OCI-LY1 (cell line): ENCODE results near the gene CFAP97D1.

Experiments used
- H2AFZ ChIP-seq: fragments of 200-600 bp; sonication (generic), shearing (Covaris generic); 2 replicates; pipeline ENCODE4 v1.6.0; 2014; ENCODE audit warnings: antibody characterized with exemption, mild to moderate bottlenecking, low read length
- H3F3A ChIP-seq: fragments of 200-600 bp; sonication (generic), shearing (Covaris generic); 2 replicates; pipeline ENCODE4 v1.6.0; 2014; ENCODE audit warnings: mild to moderate bottlenecking, antibody characterized with exemption, low read length, moderate library complexity; ENCODE audit not compliant: insufficient read depth
- H3K27ac ChIP-seq: fragments of 200-600 bp; sonication (generic); 2 replicates; pipeline ENCODE4 v1.5.1; 2014; ENCODE audit warnings: low read length, mixed run types, mild to moderate bottlenecking, low read depth; ENCODE audit not compliant: poor library complexity, severe bottlenecking
- H3K27me3 ChIP-seq: fragments of 200-600 bp; sonication (generic); 2 replicates; pipeline ENCODE4 v1.6.0; 2014; ENCODE audit warnings: antibody characterized with exemption, mild to moderate bottlenecking, low read length, moderate library complexity; ENCODE audit not compliant: insufficient read depth
- H3K36me3 ChIP-seq: fragments of 200-600 bp; sonication (generic); 2 replicates; pipeline ENCODE4 v1.6.1; 2014; ENCODE audit warnings: mild to moderate bottlenecking, antibody characterized with exemption, low read length, moderate library complexity, mixed read lengths; ENCODE audit not compliant: insufficient read depth
- H3K4me1 ChIP-seq: fragments of 200-600 bp; sonication (generic); 2 replicates; pipeline ENCODE4 v1.5.1; 2014; ENCODE audit warnings: mild to moderate bottlenecking, low read length, moderate library complexity; ENCODE audit not compliant: insufficient read depth, severe bottlenecking
- H3K4me2 ChIP-seq: fragments of 200-600 bp; sonication (generic), shearing (Covaris generic); 2 replicates; pipeline ENCODE4 v1.6.1; 2014; ENCODE audit warnings: low read length
- H3K4me3 ChIP-seq: fragments of 200-600 bp; sonication (generic); 2 replicates; pipeline ENCODE4 v1.5.1; 2014; ENCODE audit warnings: low read length, low read depth, mild to moderate bottlenecking, mixed read lengths; ENCODE audit not compliant: poor library complexity, severe bottlenecking
- H3K79me2 ChIP-seq: fragments of 200-600 bp; shearing (Covaris generic); 2 replicates; pipeline ENCODE4 v1.6.1; 2016; ENCODE audit warnings: mixed run types, low read length, mixed read lengths; ENCODE audit not compliant: insufficient read depth
- H3K9ac ChIP-seq: fragments of 200-600 bp; sonication (generic), shearing (Covaris generic); 2 replicates; pipeline ENCODE4 v1.6.1; 2014; ENCODE audit warnings: mild to moderate bottlenecking, low read length, mixed read lengths
- H3K9me2 ChIP-seq: fragments of 200-600 bp; sonication (generic), shearing (Covaris generic); 2 replicates; pipeline ENCODE4 v1.6.1; 2014; ENCODE audit warnings: low read depth, mild to moderate bottlenecking, low read length, mixed read lengths
- H3K9me3 ChIP-seq: fragments of 200-600 bp; shearing (Covaris generic); 2 replicates; pipeline ENCODE4 v1.6.1; 2014; ENCODE audit warnings: low read length, mixed read lengths
- H4K20me1 ChIP-seq: fragments of 200-600 bp; sonication (generic), shearing (Covaris generic); 2 replicates; pipeline ENCODE4 v1.6.0; 2016; ENCODE audit warnings: mild to moderate bottlenecking, low read length; ENCODE audit not compliant: insufficient read depth
- CTCF ChIP-seq: fragments of 200-600 bp; sonication (generic), shearing (Covaris generic); IDR thresholded peaks from 2 replicates; pipeline ENCODE4 v1.5.1; 2017; ENCODE audit warnings: mild to moderate bottlenecking, antibody characterized with exemption, low read length, moderate library complexity, mixed read lengths
- EZH2 ChIP-seq: fragments of 200-600 bp; sonication (generic), shearing (Covaris generic); IDR thresholded peaks from 2 replicates; pipeline ENCODE4 v1.8.0; 2017; ENCODE audit warnings: borderline replicate concordance, mixed run types, mild to moderate bottlenecking, antibody characterized with exemption, low read length, moderate library complexity, mixed read lengths

CFAP97D1 gene

GRCh38 chr17:43818966-43819365 lies 38.7 kb downstream of the CFAP97D1 start:
- no peaks in the 10 kb centered on the region for H3K4me1 ChIP-seq
- no peak overlapping the region for H3K27ac ChIP-seq
- H3K27me3 ChIP-seq = no peaks in the 10 kb centered on the region
- H3K9me3 ChIP-seq = no peaks in the 10 kb centered on the region
- no peaks in the 10 kb centered on the region for H3K79me2 ChIP-seq
- H3K4me3 ChIP-seq = no peak overlapping the region
- no peaks in the 10 kb centered on the region for H3F3A ChIP-seq
- no peaks in the 10 kb centered on the region for H3K36me3 ChIP-seq
- TF ChIP-seq EZH2 (no peak), CTCF (no peak)
- no peak overlapping the region for H2AFZ ChIP-seq
- no peak overlapping the region for H3K4me2 ChIP-seq
- no peak overlapping the region for H3K9ac ChIP-seq
- H4K20me1 ChIP-seq = no peaks in the 10 kb centered on the region
- H3K9me2 ChIP-seq = no peaks in the 10 kb centered on the region

GRCh38 chr17:43820759-43821158 lies 40.5 kb downstream of the CFAP97D1 start:
- no peak overlapping the region for H3K4me3 ChIP-seq
- H4K20me1 ChIP-seq = no peaks in the 10 kb centered on the region
- no peak overlapping the region for H3K4me2 ChIP-seq
- no peaks in the 10 kb centered on the region for H3F3A ChIP-seq
- H2AFZ ChIP-seq = no peak overlapping the region
- no peaks in the 10 kb centered on the region for H3K9me3 ChIP-seq
- H3K79me2 ChIP-seq = no peaks in the 10 kb centered on the region
- H3K36me3 ChIP-seq = no peaks in the 10 kb centered on the region
- no peak overlapping the region for H3K9ac ChIP-seq
- H3K27ac ChIP-seq = no peak overlapping the region
- H3K27me3 ChIP-seq = peaks cover 3% of the 10 kb centered on the region; the same call in 1 of the 2 replicates
- H3K9me2 ChIP-seq = no peaks in the 10 kb centered on the region
- TF ChIP-seq CTCF (no peak), EZH2 (no peak)
- no peaks in the 10 kb centered on the region for H3K4me1 ChIP-seq

- H3K9ac ChIP-seq = no peak overlapping the region
- H3K4me2 ChIP-seq = no peak overlapping the region
- no peaks in the 10 kb centered on the region for H3F3A ChIP-seq
- no peaks in the 10 kb centered on the region for H3K4me1 ChIP-seq
- no peaks in the 10 kb centered on the region for H3K9me3 ChIP-seq
- no peak overlapping the region for H2AFZ ChIP-seq
- no peaks in the 10 kb centered on the region for H3K9me2 ChIP-seq
- no peak overlapping the region for H3K27ac ChIP-seq
- no peaks in the 10 kb centered on the region for H3K36me3 ChIP-seq
- H4K20me1 ChIP-seq = no peaks in the 10 kb centered on the region
- H3K79me2 ChIP-seq = no peaks in the 10 kb centered on the region
- peaks cover 8% of the 10 kb centered on the region; the same call in 1 of the 2 replicates for H3K27me3 ChIP-seq
- no peak overlapping the region for H3K4me3 ChIP-seq
- TF ChIP-seq CTCF = no peak
Observed at GRCh38 chr17:43822570-43823190, 42.4 kb downstream of the CFAP97D1 start.
